ENCODE results near the gene CYP2A6.
"Not testable (repeated sequence)": the region's sequence is repeated elsewhere in the genome, so short reads cannot be mapped to it uniquely, and the experiment has no call there.

CYP2A6 gene

GRCh38 chr19:40842997-40843652, 7.1 kb downstream of the CYP2A6 start:
- not testable (repeated sequence) for DNase-seq

- not testable (repeated sequence) for DNase-seq
Observed at GRCh38 chr19:40842012-40842411, 8.2 kb downstream of the CYP2A6 start.

GRCh38 chr19:40838477-40838876, 11.8 kb downstream of the CYP2A6 start:
- not testable (repeated sequence) for DNase-seq

GRCh38 chr19:40836754-40837429, 13.4 kb downstream of the CYP2A6 start:
- no peak for DNase-seq

GRCh38 chr19:40833728-40834533, 16.3 kb downstream of the CYP2A6 start:
- DNase-seq, result not testable (repeated sequence)

- DNase-seq, result not testable (repeated sequence)
Observed at GRCh38 chr19:40832431-40832790, 17.8 kb downstream of the CYP2A6 start.

- peak; percentile 7 to 32 for DNase-seq
Observed at GRCh38 chr19:40831502-40832430, 18.5 kb downstream of the CYP2A6 start.

- DNase-seq, result not testable (repeated sequence)
Observed at GRCh38 chr19:40830741-40831140, 19.5 kb downstream of the CYP2A6 start.

- DNase-seq, result no peak
Observed at GRCh38 chr19:40829205-40829604, 21.0 kb downstream of the CYP2A6 start.

- no peak for DNase-seq
Observed at GRCh38 chr19:40827386-40828247, 22.6 kb downstream of the CYP2A6 start.

- not testable (repeated sequence) for DNase-seq
Observed at GRCh38 chr19:40826699-40827385, 23.4 kb downstream of the CYP2A6 start.

GRCh38 chr19:40826312-40826698, 23.9 kb downstream of the CYP2A6 start:
- not testable (repeated sequence) for DNase-seq

- not testable (repeated sequence) for DNase-seq
Observed at GRCh38 chr19:40825460-40826095, 24.7 kb downstream of the CYP2A6 start.

- not testable (repeated sequence) for DNase-seq
Observed at GRCh38 chr19:40824916-40825315, 25.3 kb downstream of the CYP2A6 start.

GRCh38 chr19:40822704-40823553, 27.3 kb downstream of the CYP2A6 start:
- not testable (repeated sequence) for DNase-seq

- DNase-seq, result no peak
Observed at GRCh38 chr19:40822161-40822560, 28.1 kb downstream of the CYP2A6 start.

GRCh38 chr19:40819479-40820234, 30.6 kb downstream of the CYP2A6 start:
- peak in 1 of 2 experiments; percentile 17 for DNase-seq

Measured in SW 1271 (cell line).